ENCODE data around the gene VAV1.
A peak's percentile ranks its signal among the peaks of the same experiment; 100 is the strongest.

DNA sequence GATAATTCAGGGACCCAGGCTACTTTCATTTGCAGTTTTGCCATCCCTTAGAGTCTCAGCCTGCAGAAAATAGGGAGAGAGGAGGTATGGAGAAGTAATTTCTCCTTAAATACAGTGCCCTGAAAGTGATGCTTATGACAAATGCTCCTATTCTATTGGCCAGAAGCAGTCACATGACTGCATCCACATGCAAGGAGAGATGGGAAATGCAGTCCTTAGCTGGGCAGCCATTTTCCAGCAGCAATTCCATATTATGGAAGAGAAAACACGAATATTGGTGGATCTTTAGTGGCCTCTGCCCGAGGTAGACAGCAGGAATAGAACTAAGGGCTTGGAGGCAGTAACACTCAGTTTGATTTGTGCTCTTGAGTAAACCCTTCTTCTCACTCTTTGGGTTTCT, 39.4 kb downstream of the VAV1 start:
- TF ChIP-seq, protein P1, sequence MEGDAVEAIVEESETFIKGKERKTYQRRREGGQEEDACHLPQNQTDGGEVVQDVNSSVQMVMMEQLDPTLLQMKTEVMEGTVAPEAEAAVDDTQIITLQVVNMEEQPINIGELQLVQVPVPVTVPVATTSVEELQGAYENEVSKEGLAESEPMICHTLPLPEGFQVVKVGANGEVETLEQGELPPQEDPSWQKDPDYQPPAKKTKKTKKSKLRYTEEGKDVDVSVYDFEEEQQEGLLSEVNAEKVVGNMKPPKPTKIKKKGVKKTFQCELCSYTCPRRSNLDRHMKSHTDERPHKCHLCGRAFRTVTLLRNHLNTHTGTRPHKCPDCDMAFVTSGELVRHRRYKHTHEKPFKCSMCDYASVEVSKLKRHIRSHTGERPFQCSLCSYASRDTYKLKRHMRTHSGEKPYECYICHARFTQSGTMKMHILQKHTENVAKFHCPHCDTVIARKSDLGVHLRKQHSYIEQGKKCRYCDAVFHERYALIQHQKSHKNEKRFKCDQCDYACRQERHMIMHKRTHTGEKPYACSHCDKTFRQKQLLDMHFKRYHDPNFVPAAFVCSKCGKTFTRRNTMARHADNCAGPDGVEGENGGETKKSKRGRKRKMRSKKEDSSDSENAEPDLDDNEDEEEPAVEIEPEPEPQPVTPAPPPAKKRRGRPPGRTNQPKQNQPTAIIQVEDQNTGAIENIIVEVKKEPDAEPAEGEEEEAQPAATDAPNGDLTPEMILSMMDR (IDR thresholded peaks at IDR 0.05; ENCODE audit: low read depth, low read length): no peak
- TF ChIP-seq POLR2A (IDR thresholded peaks at IDR 0.05; ENCODE audit: extremely low read depth, insufficient read length): no peak
- TF ChIP-seq, protein P2, sequence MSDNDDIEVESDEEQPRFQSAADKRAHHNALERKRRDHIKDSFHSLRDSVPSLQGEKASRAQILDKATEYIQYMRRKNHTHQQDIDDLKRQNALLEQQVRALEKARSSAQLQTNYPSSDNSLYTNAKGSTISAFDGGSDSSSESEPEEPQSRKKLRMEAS (IDR thresholded peaks at IDR 0.05; ENCODE audit: low read depth, low read length): peak; percentile 49
- TF ChIP-seq MYC (IDR thresholded peaks at IDR 0.05; ENCODE audit: low read depth, low read length): no peak
